OCI-LY3 (cell line): ENCODE data around the gene ELOVL2.

ENCODE experiments used
- CTCF ChIP-seq: fragments of 200-600, 300-600 bp; sonication (generic); IDR thresholded peaks from 2 replicates; pipeline ENCODE4 v1.5.1; 2014; ENCODE audit warnings: antibody characterized with exemption, low read length, low read depth
- EZH2phosphoT487 ChIP-seq: fragments of 200-600 bp; shearing (Covaris generic); IDR thresholded peaks from 2 replicates; pipeline ENCODE4 v1.6.1; 2018; ENCODE audit warnings: antibody characterized with exemption, mixed run types, low read depth

- TF ChIP-seq CTCF, result no peak
- TF ChIP-seq EZH2phosphoT487, result no peak
Measured at GRCh38 chr6:11009353-11009752, 34.8 kb downstream of the ELOVL2 start.
